Measurements from ENCODE around the gene MYH7.
"Not testable (repeated sequence)": the region's sequence is repeated elsewhere in the genome, so short reads cannot be mapped to it uniquely, and the experiment has no call there.

Gene MYH7

DNA sequence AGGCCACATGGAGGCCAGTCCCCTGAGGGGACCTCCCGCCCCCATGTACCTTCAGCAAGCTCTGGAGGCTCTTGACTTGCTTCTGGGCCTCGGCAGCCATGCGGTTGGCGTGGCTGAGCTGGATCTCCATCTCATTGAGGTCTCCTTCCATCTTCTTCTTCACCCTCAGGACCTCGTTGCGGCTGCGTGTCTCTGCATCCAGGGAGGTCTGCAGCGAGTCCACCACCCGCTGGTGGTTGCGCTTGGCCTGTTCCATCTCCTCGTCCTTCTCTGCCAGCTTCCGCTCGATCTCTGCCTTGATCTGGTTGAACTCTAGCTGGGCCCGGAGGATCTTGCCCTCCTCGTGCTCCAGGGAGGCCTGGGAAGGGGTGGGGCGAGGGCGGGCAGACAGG, 49.2 kb downstream of the MYH7 start:
- not testable (repeated sequence) for H3K4me3 ChIP-seq (replicated peaks; ENCODE audit: insufficient read depth, low read length); H3K27ac ChIP-seq (replicated peaks); H3K27me3 ChIP-seq (ENCODE audit: insufficient read depth, poor library complexity, severe bottlenecking); DNase-seq (ENCODE audit: low read depth in 1 of 2, low spot score in 1 of 2)

DNA sequence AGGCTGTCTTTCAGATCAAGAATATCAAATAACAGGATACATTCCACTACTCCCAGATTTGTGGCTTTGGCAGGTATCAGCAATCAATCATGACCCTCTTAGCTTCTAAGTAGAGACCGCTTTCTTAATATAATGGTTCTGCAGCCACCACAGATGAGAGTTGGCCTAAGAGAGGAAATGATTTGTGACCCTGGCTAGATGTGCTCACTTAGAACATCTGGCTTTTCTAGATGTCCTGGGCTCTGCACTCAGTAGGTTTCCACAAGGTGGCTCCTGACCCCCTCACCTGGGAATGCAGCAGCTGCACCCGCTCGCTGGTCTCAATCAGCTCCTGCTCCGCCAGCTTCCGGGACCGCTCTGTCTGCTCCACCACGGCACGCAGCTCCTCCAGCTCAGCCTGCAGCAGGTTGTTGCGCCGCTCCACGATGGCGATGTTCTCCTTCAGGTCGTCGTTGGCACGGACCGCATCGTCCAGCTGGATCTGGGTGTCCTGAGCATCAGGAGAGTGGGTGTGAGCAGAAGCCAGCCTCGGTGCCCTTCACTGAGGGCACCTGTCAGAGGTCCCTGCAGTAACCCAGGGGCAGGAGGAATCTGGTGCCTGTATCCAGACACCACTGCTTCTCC, 49.7 kb downstream of the MYH7 start:
- no peaks in the 10 kb centered on the region for H3K27me3 ChIP-seq (ENCODE audit: insufficient read depth, poor library complexity, severe bottlenecking)
- no peak overlapping the region for H3K4me3 ChIP-seq (replicated peaks; ENCODE audit: insufficient read depth, low read length)
- H3K27ac ChIP-seq (replicated peaks) = no peak overlapping the region
- DNase-seq (ENCODE audit: low read depth in 1 of 2, low spot score in 1 of 2) = no peak
- TF ChIP-seq, protein P1, sequence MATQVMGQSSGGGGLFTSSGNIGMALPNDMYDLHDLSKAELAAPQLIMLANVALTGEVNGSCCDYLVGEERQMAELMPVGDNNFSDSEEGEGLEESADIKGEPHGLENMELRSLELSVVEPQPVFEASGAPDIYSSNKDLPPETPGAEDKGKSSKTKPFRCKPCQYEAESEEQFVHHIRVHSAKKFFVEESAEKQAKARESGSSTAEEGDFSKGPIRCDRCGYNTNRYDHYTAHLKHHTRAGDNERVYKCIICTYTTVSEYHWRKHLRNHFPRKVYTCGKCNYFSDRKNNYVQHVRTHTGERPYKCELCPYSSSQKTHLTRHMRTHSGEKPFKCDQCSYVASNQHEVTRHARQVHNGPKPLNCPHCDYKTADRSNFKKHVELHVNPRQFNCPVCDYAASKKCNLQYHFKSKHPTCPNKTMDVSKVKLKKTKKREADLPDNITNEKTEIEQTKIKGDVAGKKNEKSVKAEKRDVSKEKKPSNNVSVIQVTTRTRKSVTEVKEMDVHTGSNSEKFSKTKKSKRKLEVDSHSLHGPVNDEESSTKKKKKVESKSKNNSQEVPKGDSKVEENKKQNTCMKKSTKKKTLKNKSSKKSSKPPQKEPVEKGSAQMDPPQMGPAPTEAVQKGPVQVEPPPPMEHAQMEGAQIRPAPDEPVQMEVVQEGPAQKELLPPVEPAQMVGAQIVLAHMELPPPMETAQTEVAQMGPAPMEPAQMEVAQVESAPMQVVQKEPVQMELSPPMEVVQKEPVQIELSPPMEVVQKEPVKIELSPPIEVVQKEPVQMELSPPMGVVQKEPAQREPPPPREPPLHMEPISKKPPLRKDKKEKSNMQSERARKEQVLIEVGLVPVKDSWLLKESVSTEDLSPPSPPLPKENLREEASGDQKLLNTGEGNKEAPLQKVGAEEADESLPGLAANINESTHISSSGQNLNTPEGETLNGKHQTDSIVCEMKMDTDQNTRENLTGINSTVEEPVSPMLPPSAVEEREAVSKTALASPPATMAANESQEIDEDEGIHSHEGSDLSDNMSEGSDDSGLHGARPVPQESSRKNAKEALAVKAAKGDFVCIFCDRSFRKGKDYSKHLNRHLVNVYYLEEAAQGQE (IDR thresholded peaks at IDR 0.05; ENCODE audit: insufficient replicate concordance, low read depth) = no peak
- TF ChIP-seq POLR2AphosphoS5 (IDR thresholded peaks at IDR 0.05; ENCODE audit: low read depth) (no peak), SPI1 (IDR thresholded peaks at IDR 0.05; ENCODE audit: borderline replicate concordance, low read depth) (no peak), GABPA (IDR thresholded peaks at IDR 0.05; ENCODE audit: low read depth) (no peak)
- TF ChIP-seq, protein P2, sequence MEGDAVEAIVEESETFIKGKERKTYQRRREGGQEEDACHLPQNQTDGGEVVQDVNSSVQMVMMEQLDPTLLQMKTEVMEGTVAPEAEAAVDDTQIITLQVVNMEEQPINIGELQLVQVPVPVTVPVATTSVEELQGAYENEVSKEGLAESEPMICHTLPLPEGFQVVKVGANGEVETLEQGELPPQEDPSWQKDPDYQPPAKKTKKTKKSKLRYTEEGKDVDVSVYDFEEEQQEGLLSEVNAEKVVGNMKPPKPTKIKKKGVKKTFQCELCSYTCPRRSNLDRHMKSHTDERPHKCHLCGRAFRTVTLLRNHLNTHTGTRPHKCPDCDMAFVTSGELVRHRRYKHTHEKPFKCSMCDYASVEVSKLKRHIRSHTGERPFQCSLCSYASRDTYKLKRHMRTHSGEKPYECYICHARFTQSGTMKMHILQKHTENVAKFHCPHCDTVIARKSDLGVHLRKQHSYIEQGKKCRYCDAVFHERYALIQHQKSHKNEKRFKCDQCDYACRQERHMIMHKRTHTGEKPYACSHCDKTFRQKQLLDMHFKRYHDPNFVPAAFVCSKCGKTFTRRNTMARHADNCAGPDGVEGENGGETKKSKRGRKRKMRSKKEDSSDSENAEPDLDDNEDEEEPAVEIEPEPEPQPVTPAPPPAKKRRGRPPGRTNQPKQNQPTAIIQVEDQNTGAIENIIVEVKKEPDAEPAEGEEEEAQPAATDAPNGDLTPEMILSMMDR (IDR thresholded peaks at IDR 0.05; ENCODE audit: insufficient read depth, low read length) = no peak

DNA sequence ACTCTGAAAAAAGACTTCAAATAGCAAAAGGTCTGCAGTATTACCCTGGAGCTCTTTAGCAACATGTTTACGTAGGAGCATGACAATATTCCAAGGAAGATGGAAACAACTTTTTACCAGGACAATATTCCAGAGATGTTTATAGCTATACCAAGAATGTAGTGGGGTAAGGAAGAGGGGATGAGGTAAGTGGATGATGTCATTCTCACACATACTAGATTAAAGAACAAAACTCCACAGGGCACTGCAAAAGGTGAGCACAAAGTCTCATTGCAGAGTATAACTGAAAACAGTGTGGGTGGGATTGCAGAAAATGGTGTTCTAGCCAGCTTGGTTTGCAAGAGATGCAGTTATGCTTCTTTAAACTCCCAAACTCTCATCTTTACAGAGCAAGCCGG, 50.2 kb downstream of the MYH7 start:
- no peak for DNase-seq (ENCODE audit: low read depth in 1 of 2, low spot score in 1 of 2)
- H3K27ac ChIP-seq (replicated peaks) = no peak overlapping the region
- no peak overlapping the region for H3K4me3 ChIP-seq (replicated peaks; ENCODE audit: insufficient read depth, low read length)
- TF ChIP-seq GABPA (IDR thresholded peaks at IDR 0.05; ENCODE audit: low read depth) = no peak
- TF ChIP-seq, protein P1 (IDR thresholded peaks at IDR 0.05; ENCODE audit: insufficient replicate concordance, low read depth) = no peak
- TF ChIP-seq SPI1 (IDR thresholded peaks at IDR 0.05; ENCODE audit: borderline replicate concordance, low read depth) = no peak
- no peak for TF ChIP-seq POLR2AphosphoS5 (IDR thresholded peaks at IDR 0.05; ENCODE audit: low read depth)
- TF ChIP-seq, protein P2 (IDR thresholded peaks at IDR 0.05; ENCODE audit: insufficient read depth, low read length) = no peak
- no peaks in the 10 kb centered on the region for H3K27me3 ChIP-seq (ENCODE audit: insufficient read depth, poor library complexity, severe bottlenecking)

DNA sequence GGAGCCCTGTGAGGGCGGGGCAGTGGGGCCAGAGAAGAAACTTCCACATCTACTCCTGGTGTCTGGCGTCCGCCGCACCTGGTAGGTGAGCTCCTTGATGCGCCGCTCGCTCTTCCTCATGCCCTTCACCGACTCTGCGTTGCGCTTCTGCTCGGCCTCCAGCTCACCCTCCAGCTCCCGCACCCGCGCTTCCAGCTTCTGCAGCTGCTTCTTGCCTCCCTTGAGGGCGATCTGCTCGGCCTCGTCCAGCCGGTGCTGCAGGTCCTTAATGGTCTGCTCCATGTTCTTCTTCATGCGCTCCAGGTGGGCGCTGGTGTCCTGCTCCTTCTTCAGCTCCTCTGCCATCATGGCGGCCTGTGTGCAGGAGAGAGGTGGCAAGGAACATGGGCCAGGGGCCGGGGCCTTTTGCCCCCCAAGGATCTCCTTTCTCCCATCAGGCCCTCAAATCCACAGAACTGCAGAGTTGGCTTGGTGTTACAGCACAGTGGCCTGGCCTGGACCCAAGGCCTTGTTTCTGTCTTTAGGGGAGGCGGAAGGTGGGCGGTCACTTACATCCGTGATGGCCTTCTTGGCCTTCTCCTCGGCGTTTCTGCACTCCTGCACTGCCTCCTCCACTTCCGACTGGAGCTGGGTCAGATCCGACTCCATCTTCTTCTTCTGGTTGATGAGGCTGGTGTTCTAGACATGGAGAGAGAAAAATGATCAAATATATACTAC, 50.9 kb downstream of the MYH7 start:
- Histone ChIP-seq H3K27ac (replicated peaks) (no peak overlapping the region), H3K4me3 (replicated peaks; ENCODE audit: insufficient read depth, low read length) (no peak overlapping the region), H3K27me3 (ENCODE audit: insufficient read depth, poor library complexity, severe bottlenecking) (no peaks in the 10 kb centered on the region)
- TF ChIP-seq, protein P2 (IDR thresholded peaks at IDR 0.05; ENCODE audit: insufficient read depth, low read length) = no peak
- TF ChIP-seq, protein P1 (IDR thresholded peaks at IDR 0.05; ENCODE audit: insufficient replicate concordance, low read depth) = no peak
- TF ChIP-seq POLR2AphosphoS5 (IDR thresholded peaks at IDR 0.05; ENCODE audit: low read depth) (no peak), GABPA (IDR thresholded peaks at IDR 0.05; ENCODE audit: low read depth) (no peak), SPI1 (IDR thresholded peaks at IDR 0.05; ENCODE audit: borderline replicate concordance, low read depth) (no peak)
- DNase-seq (ENCODE audit: low read depth in 1 of 2, low spot score in 1 of 2) = no peak

All from HL-60 (cell line).